ENCODE data around the gene TCEAL9. TPM values are rescaled to one million over a fixed set of nuclear protein-coding genes. Genes with fewer than 3 reads are reported as not detected.

The TCEAL9 gene
- polyA plus RNA-seq, 1 donor (not counting 4 experiments of a cell fraction or from before 2014, with no cell fraction given) = 104 TPM

DNA sequence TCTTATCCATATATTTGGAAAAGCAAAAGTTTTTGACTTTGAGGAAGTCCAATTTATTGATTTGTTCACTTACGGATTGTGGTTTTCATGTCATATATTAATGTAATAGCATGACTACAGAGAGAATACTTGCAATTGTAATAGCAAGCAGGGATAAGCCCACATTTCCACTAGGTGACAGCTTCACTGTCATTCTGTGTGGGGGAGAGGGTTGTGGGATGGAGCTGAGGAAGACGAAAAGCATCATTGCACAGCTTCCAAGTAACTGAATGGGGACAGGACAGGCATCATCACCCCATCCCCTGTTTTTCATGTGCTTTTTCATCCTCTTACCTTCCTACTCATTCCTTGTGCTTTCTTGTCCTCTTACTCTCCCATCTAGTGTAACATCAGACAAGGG, 51.5 kb downstream of the TCEAL9 start:
- FAIRE-seq = no peak
- dilution Hi-C loops (cut with MboI; ENCODE audit: extremely low pct_ligation_motif_present, low sequenced_read_pairs) = no loop called here

More for the DNA sequence above, 51.5 kb downstream of the TCEAL9 start:
- no peak for DNase-seq (ENCODE audit: low read depth, low spot score)
- Histone ChIP-seq H4K20me1 (ENCODE audit: control insufficient read depth, extremely low read depth, insufficient read depth, low read length) (no peaks in the 10 kb centered on the region), H2AFZ (ENCODE audit: control insufficient read depth, low read length) (no peak overlapping the region), H3K4me2 (ENCODE audit: control insufficient read depth, extremely low read depth, insufficient read depth, low read depth, low read length) (no peak overlapping the region), H3K36me3 (ENCODE audit: control insufficient read depth in 2 of 2, extremely low read depth in 1 of 2, insufficient read depth in 2 of 2, low read length in 2 of 2) (no peaks in the 10 kb centered on the region), H3K9me1 (ENCODE audit: control insufficient read depth, extremely low read depth, insufficient read depth, low read length) (no peaks in the 10 kb centered on the region), H3K27me3 (ENCODE audit: control insufficient read depth, extremely low read depth, insufficient read depth, low read length) (no peaks in the 10 kb centered on the region), H3K9me3 (ENCODE audit: control insufficient read depth, low read depth, low read length) (no peaks in the 10 kb centered on the region), H3K4me3 (ENCODE audit: control insufficient read depth in 2 of 3, extremely low read depth in 1 of 3, insufficient read depth in 2 of 3, low read depth in 1 of 3, low read length in 3 of 3) (no peak overlapping the region), H3K79me2 (ENCODE audit: control insufficient read depth, insufficient read depth, low read length) (no peaks in the 10 kb centered on the region), H3K27ac (ENCODE audit: control insufficient read depth, insufficient read depth, low read length) (no peak overlapping the region), H3K9ac (ENCODE audit: control insufficient read depth, extremely low read depth, insufficient read depth, low read length) (no peak overlapping the region), H3K4me1 (ENCODE audit: control insufficient read depth, extremely low read depth, insufficient read depth, low read length) (no peaks in the 10 kb centered on the region)
- TF ChIP-seq EZH2 (IDR thresholded peaks at IDR 0.05; ENCODE audit: low read length) = no peak
- TF ChIP-seq, protein P1, sequence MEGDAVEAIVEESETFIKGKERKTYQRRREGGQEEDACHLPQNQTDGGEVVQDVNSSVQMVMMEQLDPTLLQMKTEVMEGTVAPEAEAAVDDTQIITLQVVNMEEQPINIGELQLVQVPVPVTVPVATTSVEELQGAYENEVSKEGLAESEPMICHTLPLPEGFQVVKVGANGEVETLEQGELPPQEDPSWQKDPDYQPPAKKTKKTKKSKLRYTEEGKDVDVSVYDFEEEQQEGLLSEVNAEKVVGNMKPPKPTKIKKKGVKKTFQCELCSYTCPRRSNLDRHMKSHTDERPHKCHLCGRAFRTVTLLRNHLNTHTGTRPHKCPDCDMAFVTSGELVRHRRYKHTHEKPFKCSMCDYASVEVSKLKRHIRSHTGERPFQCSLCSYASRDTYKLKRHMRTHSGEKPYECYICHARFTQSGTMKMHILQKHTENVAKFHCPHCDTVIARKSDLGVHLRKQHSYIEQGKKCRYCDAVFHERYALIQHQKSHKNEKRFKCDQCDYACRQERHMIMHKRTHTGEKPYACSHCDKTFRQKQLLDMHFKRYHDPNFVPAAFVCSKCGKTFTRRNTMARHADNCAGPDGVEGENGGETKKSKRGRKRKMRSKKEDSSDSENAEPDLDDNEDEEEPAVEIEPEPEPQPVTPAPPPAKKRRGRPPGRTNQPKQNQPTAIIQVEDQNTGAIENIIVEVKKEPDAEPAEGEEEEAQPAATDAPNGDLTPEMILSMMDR (optimal IDR thresholded peaks at IDR 0.05 in 1 of 3, IDR thresholded peaks at IDR 0.05 in 1 of 3, conservative IDR thresholded peaks at IDR 0.05 in 1 of 3; ENCODE audit: extremely low read depth in 1 of 3, insufficient read depth in 2 of 3, low read length in 3 of 3) = no peak

Small RNA genes lying within 50 kb of the gene (small RNA-seq; reads per million reads assigned to genes)
- gene Z92846.1 (ENCODE audit: insufficient read length in 3 of 3, low read depth in 3 of 3, low replicate concordance in 1 of 3) = 0 reads per million in 3 experiments

Other genes with a start within 250 kb of the TCEAL9 start
- 11.8 to 20.0 TPM (median 14.3 TPM) in 3 replicates for gene BEX4, start 141.4 kb upstream of the TCEAL9 start, polyA plus RNA-seq
- 45.6 to 84.7 TPM (median 53.6 TPM) in 3 replicates for gene TCEAL8, start 101.4 kb upstream of the TCEAL9 start, polyA plus RNA-seq
- gene TCEAL5, start 79.8 kb upstream of the TCEAL9 start, polyA plus RNA-seq = not detected in 3 replicates
- gene BEX2, start 45.5 kb upstream of the TCEAL9 start, polyA plus RNA-seq = 4.5 to 6.5 TPM (median 5.9 TPM) in 3 replicates
- gene TCEAL7, start 26.3 kb upstream of the TCEAL9 start, polyA plus RNA-seq = 0.08 to 0.25 TPM (median 0.10 TPM) in 3 replicates
- 125 to 264 TPM (median 205 TPM) in 3 replicates for gene BEX3, start 20.0 kb downstream of the TCEAL9 start, polyA plus RNA-seq
- 0.02 to 0.63 TPM (median 0.33 TPM) in 3 replicates for gene RAB40A, start 163.0 kb downstream of the TCEAL9 start, polyA plus RNA-seq
- 44.3 to 73.1 TPM (median 45.4 TPM) in 3 replicates for gene TCEAL4, start 229.0 kb downstream of the TCEAL9 start, polyA plus RNA-seq